Activated B cell treated with CpG ODN at 0.5 μM for 24 hours (primary cell): Measurements from ENCODE around the gene TSPAN9. TPM values are rescaled to one million over a fixed set of nuclear protein-coding genes. Genes with fewer than 3 reads are reported as not detected.

ENCODE experiments used
- ATAC-seq: fragments of 200-7000 bp; cut with Tn5 transposase; one replicate; pipeline ENCODE4 v1.10.0; 2021; ENCODE audit warnings: low read depth, mild to moderate bottlenecking, moderate library complexity
- CTCF ChIA-PET: fragments of 350-600 bp; sonication (Branson Sonifier 250); formaldehyde crosslinking; loops from one replicate; lab custom pipeline; 2021; ENCODE audit warnings: antibody characterized with exemption; lab: Charles Lee
- POLR2A ChIA-PET: fragments of 350-600 bp; sonication (Branson Sonifier 250); formaldehyde crosslinking; loops from one replicate; lab custom pipeline; 2021; ENCODE audit warnings: antibody characterized with exemption; lab: Charles Lee
- DNase-seq: peaks from one replicate; pipeline ENCODE4 v3.0.0; 2022
- H3K27ac Mint-ChIP-seq: one replicate; pipeline ENCODE4 v1.8.0; 2020; ENCODE audit warnings: mixed read lengths
- H3K27me3 Mint-ChIP-seq: one replicate; pipeline ENCODE4 v1.8.0; 2021; ENCODE audit warnings: mixed read lengths
- H3K36me3 Mint-ChIP-seq: one replicate; pipeline ENCODE4 v1.8.0; 2021; ENCODE audit warnings: low read depth, mixed read lengths
- H3K4me1 Mint-ChIP-seq: one replicate; pipeline ENCODE4 v1.8.0; 2021; ENCODE audit warnings: mixed read lengths
- H3K4me3 Mint-ChIP-seq: one replicate; pipeline ENCODE4 v1.8.0; 2020; ENCODE audit warnings: mild to moderate bottlenecking, mixed read lengths
- H3K9me3 Mint-ChIP-seq: one replicate; pipeline ENCODE4 v1.8.0; 2020; ENCODE audit warnings: mixed read lengths
- intact Hi-C: fragments of 100-400 bp; cut with micrococcal nuclease; formaldehyde crosslinking; loops from one replicate; pipeline ENCODE4 v1.15.1; 2024
- total RNA-seq: library from RNA; stranded (reverse); gene quantifications from 2 replicates; pipeline ENCODE4 v1.2.3, GENCODE V29; 2022
- TF ChIP-seq, protein P1 (sequence below): fragments of 200-600 bp; IDR thresholded peaks from one replicate; pipeline ENCODE4 v1.8.0; 2022; ENCODE audit warnings: antibody characterized with exemption, mild to moderate bottlenecking

Gene TSPAN9
- total RNA-seq, 1 donor from 2014 or later: 0.20 TPM

DNA sequence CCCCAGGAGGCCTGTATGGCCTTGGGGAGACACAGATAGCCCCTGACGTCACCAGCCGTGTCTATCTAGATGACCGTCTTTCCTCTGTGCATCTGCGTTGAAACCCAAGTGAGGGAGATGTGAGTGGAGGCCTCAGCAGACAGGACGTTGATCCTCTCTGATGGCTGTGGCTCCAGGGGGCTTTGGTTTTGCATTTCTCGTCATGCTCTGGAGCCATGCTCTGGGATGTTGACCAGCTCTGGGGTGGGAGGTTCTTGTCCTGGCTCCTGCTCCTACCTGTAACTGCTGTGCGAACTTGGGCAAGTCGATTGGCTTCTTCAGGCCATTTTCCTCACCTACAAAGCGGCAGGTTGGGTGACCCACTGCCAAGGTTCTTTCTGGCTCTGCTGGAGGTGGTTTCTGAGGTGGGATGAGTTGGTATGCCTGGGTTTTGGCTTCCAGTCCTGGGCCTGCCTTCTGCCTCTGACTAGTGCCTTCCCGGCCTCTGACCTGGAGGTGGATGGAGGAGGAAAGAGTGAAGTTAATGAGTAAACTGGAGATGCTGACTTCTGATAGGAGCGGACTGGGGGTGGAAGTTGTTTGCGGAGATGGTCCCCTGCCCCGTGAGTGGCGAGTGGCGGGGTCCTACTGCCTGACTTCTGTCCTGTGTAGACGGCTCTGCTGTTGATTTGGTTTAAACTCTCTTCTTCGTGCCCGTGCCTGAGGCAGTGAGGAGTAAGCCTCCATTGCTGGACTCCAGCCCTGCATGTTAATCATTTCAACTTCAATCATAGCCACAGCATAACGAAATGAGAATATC is 8.4 kb downstream of the TSPAN9 start:
- Mint-ChIP-seq H3K4me1 (no peaks in the 10 kb centered on the region), H3K27ac (no peak overlapping the region), H3K9me3 (no peaks in the 10 kb centered on the region), H3K36me3 (no peaks in the 10 kb centered on the region), H3K27me3 (peaks cover 2% of the 10 kb centered on the region), H3K4me3 (no peak overlapping the region)
- DNase-seq (no peak), ATAC-seq (no peak)
- intact Hi-C loops: no loop called here
- ChIA-PET CTCF (no interaction called here), POLR2A (no interaction called here)
- TF ChIP-seq, protein P1, sequence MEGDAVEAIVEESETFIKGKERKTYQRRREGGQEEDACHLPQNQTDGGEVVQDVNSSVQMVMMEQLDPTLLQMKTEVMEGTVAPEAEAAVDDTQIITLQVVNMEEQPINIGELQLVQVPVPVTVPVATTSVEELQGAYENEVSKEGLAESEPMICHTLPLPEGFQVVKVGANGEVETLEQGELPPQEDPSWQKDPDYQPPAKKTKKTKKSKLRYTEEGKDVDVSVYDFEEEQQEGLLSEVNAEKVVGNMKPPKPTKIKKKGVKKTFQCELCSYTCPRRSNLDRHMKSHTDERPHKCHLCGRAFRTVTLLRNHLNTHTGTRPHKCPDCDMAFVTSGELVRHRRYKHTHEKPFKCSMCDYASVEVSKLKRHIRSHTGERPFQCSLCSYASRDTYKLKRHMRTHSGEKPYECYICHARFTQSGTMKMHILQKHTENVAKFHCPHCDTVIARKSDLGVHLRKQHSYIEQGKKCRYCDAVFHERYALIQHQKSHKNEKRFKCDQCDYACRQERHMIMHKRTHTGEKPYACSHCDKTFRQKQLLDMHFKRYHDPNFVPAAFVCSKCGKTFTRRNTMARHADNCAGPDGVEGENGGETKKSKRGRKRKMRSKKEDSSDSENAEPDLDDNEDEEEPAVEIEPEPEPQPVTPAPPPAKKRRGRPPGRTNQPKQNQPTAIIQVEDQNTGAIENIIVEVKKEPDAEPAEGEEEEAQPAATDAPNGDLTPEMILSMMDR: no peak

DNA sequence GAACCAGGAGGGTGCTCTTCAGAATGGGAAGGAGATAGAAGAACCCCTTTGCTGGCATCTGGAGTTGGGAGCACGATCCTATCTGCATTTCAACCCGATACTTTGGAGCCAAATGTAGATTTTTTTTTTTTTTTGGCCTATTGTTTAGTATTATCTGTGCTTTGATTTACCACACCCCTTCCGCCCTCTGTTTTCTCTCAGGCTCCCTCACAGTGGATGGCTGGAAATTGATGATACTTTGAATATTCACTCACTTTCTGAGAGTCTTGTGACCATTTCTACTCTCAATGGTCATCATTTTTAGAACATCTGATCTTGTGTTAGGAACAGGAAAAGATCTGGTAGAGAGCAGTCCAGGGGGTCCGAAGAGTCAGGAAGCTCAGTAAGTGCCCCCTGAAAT is 9.0 kb downstream of the TSPAN9 start:
- CTCF ChIA-PET: no interaction called here
- TF ChIP-seq, protein P1: no peak
- no peak for DNase-seq
- Mint-ChIP-seq H3K9me3 (no peaks in the 10 kb centered on the region), H3K4me3 (no peak overlapping the region), H3K4me1 (no peaks in the 10 kb centered on the region), H3K27me3 (peaks cover 2% of the 10 kb centered on the region), H3K27ac (no peak overlapping the region), H3K36me3 (no peaks in the 10 kb centered on the region)
- intact Hi-C loops: no loop called here
- POLR2A ChIA-PET: no interaction called here
- ATAC-seq: no peak

DNA sequence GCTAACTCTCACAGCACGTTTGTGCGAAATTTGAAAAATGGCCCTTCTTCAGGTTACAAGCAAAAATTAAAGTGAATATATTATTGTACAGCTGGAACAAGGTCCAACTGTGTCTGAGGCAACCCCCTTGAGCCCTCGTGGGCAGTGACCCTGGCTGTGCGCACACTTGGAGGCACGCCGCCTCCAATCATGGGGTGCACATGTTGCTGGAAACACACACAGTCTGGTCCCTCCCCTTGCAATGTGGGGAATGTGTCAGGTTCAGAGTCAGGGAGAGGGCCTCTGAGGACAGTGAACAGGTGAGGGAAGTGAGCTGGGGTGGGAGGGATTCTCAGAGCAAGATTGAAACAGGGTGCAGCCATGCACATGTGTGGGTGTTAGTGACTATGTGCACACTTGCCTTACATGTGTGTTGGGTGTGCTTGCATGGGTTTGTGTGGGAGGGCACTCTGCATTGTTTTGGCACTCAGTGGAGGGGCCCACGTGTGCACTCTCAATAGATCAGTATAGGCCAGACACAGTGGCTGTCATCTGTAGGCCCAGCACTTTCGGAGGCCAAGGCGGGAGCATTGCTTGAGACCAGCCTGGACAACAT is 9.6 kb downstream of the TSPAN9 start:
- Mint-ChIP-seq H3K4me3 (no peak overlapping the region), H3K36me3 (no peaks in the 10 kb centered on the region), H3K4me1 (no peaks in the 10 kb centered on the region), H3K27me3 (peaks cover 2% of the 10 kb centered on the region), H3K27ac (no peak overlapping the region), H3K9me3 (no peaks in the 10 kb centered on the region)
- CTCF ChIA-PET: no interaction called here
- intact Hi-C loops: no loop called here
- no peak for ATAC-seq
- POLR2A ChIA-PET: no interaction called here
- no peak for DNase-seq
- TF ChIP-seq, protein P1: no peak

DNA sequence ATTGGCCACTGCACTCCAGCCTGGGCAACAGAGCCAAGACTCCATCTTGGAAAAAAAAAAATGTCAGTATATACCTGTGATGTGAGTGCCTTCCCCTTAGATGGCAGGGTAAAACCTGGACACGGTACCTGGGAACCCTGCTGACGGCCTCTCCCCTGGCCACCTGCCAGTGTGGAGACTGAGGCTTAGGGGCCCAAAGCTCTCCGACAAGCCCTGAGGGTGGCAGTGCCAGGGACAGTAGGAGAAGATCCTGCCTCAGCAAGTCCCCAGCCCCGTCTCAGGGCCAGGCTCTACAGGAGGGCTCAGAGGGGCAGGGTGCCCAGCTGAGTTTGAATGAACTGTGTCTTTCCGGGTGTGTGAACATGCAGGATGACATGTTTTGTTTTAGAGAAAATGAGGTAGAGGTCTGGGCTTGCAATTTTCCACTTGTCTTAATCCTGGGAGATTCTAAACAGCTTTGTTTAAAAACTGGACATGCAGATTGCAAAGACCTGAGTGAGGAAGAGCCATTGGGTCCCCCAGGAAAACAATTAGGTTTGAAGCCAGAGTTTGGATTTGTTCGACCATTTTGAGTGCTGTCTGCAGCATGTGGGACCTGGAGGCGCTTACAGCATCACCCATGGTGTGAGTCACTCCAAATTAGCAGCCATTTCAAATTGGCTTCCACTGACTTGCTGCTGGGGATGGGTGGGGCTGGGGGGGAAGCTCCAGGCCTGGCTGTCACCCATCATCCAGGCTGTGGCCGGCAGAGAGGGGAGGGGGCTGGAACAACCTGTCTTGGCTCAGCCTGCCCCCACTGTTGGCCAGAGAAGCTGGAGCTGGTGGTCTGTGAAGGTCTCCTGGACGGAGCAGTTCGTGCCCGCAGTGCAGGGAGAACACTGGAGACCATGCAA is 10.8 kb downstream of the TSPAN9 start:
- Mint-ChIP-seq H3K36me3 (no peaks in the 10 kb centered on the region), H3K4me3 (no peak overlapping the region), H3K27ac (no peak overlapping the region), H3K27me3 (peaks cover 2% of the 10 kb centered on the region), H3K4me1 (no peaks in the 10 kb centered on the region), H3K9me3 (no peaks in the 10 kb centered on the region)
- ChIA-PET CTCF (interaction anchor here (0.9 kb wide), 1 partner anchor 15 kb away, joined by 3 read pairs; no protein-coding TSS in a partner anchor), POLR2A (no interaction called here)
- intact Hi-C loops: no loop called here
- TF ChIP-seq, protein P1: no peak
- ATAC-seq (no peak), DNase-seq (no peak)

DNA sequence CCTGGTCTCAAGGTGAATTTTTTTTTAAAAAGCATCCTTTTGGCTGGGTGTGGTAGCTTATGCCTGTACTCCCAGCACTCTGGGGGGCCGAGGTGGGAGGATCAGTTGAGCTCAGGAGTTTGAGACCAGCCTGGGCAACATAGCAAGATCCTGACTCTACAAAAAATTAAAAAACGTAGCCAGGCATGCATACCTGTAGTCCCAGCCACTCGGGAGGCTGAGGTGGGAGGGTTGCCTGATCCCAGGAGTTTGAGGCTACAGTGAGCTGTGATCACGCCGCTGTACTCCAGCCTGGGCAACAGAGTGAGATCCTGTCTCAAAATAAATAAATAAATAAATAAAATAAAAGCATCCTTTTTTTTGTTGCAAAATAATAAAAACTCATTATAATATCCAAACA is 12.4 kb downstream of the TSPAN9 start:
- CTCF ChIA-PET: no interaction called here
- H3K4me1 Mint-ChIP-seq: no peaks in the 10 kb centered on the region
- H3K27ac Mint-ChIP-seq: no peak overlapping the region
- POLR2A ChIA-PET: no interaction called here
- intact Hi-C loops: no loop called here
- no peak for ATAC-seq
- no peaks in the 10 kb centered on the region for H3K9me3 Mint-ChIP-seq
- DNase-seq: no peak
- H3K4me3 Mint-ChIP-seq: no peak overlapping the region
- peaks cover 2% of the 10 kb centered on the region for H3K27me3 Mint-ChIP-seq
- H3K36me3 Mint-ChIP-seq: no peaks in the 10 kb centered on the region
- TF ChIP-seq, protein P1: no peak
